ENCODE results near the gene AQP9. TPM values are rescaled to one million over a fixed set of nuclear protein-coding genes. Genes with fewer than 3 reads are reported as not detected.
"Not testable (repeated sequence)": the region's sequence is repeated elsewhere in the genome, so short reads cannot be mapped to it uniquely, and the experiment has no call there.

The AQP9 gene
- total RNA-seq, 3 donors from 2014 or later: 0.09 to 2.0 (median 0.89) TPM

- Histone ChIP-seq H3K4me1 (ENCODE audit: low read depth) (no peaks in the 10 kb centered on the region), H3K36me3 (ENCODE audit: low read depth) (no peaks in the 10 kb centered on the region), H3K4me3 (no peak overlapping the region), H3K9me3 (no peaks in the 10 kb centered on the region)
- no peak for TF ChIP-seq CTCF (IDR thresholded peaks at IDR 0.05)
- intact Hi-C loops (cut with DNase I, micrococcal nuclease): no loop called here
- DNase-seq (no peak), ATAC-seq (no peak)
Observed at GRCh38 chr15:58109419-58109818, 28.8 kb upstream of the AQP9 start.

- DNase-seq: no peak
- TF ChIP-seq CTCF (IDR thresholded peaks at IDR 0.05): no peak
Observed at GRCh38 chr15:58110999-58111717, 27.0 kb upstream of the AQP9 start.

DNA sequence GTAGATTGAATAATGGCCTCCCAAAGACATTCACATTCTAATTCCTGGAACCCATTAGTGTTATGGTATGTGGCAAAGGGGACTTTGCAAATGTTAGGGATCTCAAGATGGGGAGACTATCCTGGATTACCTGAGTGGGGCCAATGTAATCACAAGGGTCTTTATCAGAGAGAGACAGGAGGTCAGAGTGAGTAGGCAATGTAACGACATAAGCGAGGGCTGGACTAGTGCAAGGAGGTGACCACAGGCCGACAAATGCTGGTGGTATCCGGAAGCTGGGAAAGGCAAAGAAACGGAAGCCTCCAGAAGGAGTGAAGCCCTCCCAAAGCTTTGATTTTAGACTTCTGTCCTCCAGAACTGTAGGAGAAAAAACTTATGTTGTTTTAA, 26.5 kb upstream of the AQP9 start:
- ATAC-seq: no peak
- intact Hi-C loops (cut with DNase I, micrococcal nuclease): no loop called here
- no peak for DNase-seq

More at GRCh38 chr15:58110999-58111717, 27.0 kb upstream of the AQP9 start:
- no peaks in the 10 kb centered on the region for H3K9me3 ChIP-seq
- intact Hi-C loops (cut with DNase I, micrococcal nuclease): no loop called here
- H3K4me1 ChIP-seq (ENCODE audit: low read depth): no peaks in the 10 kb centered on the region
- ATAC-seq: no peak
- H3K36me3 ChIP-seq (ENCODE audit: low read depth): no peaks in the 10 kb centered on the region
- no peak overlapping the region for H3K4me3 ChIP-seq

DNA sequence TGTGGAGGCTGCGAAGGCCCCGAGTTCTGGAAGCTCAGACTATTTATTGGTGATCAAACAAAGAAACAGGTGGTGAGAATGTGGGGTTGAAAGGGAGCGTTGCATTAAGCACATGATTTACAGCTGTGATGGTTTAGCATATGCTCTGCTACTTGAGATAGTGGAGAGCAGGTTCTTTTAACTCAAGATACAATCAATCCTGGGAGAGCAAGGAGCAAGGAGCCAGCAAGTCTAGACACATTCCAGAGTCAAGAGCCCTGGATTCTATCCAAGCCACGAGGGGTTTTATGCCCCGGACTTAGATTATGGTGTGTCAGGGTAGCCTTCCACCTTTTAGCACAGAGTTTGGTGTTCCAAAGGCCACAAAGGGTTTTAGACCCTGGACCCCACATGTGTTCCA, 24.8 kb upstream of the AQP9 start:
- ATAC-seq; H3K36me3 ChIP-seq (ENCODE audit: low read depth); intact Hi-C loops (cut with DNase I, micrococcal nuclease); H3K4me3 ChIP-seq; H3K4me1 ChIP-seq (ENCODE audit: low read depth); DNase-seq; H3K9me3 ChIP-seq: not testable (repeated sequence)

More for the DNA sequence above, 26.5 kb upstream of the AQP9 start:
- Histone ChIP-seq H3K36me3 (ENCODE audit: low read depth) (no peaks in the 10 kb centered on the region), H3K4me1 (ENCODE audit: low read depth) (no peaks in the 10 kb centered on the region), H3K4me3 (no peak overlapping the region), H3K9me3 (no peaks in the 10 kb centered on the region)
- no peak for TF ChIP-seq CTCF (IDR thresholded peaks at IDR 0.05)

GRCh38 chr15:58114388-58114787, 23.8 kb upstream of the AQP9 start:
- intact Hi-C loops (cut with DNase I, micrococcal nuclease): no loop called here
- H3K36me3 ChIP-seq (ENCODE audit: low read depth): no peaks in the 10 kb centered on the region
- DNase-seq (no peak), ATAC-seq (no peak)
- no peak for TF ChIP-seq CTCF (IDR thresholded peaks at IDR 0.05)
- no peaks in the 10 kb centered on the region for H3K9me3 ChIP-seq
- H3K4me3 ChIP-seq: no peak overlapping the region
- no peaks in the 10 kb centered on the region for H3K4me1 ChIP-seq (ENCODE audit: low read depth)

- Histone ChIP-seq H3K9me3 (no peaks in the 10 kb centered on the region), H3K36me3 (ENCODE audit: low read depth) (no peaks in the 10 kb centered on the region), H3K4me1 (ENCODE audit: low read depth) (no peaks in the 10 kb centered on the region), H3K4me3 (no peak overlapping the region)
- no peak for DNase-seq
- TF ChIP-seq CTCF (IDR thresholded peaks at IDR 0.05): no peak
- intact Hi-C loops (cut with DNase I, micrococcal nuclease): no loop called here
- no peak for ATAC-seq
Observed at GRCh38 chr15:58114812-58115211, 23.4 kb upstream of the AQP9 start.
